Measurements from ENCODE around the gene ENOSF1. TPM values are rescaled to one million over a fixed set of nuclear protein-coding genes. Genes with fewer than 3 reads are reported as not detected.
A peak's percentile ranks its signal among the peaks of the same experiment; 100 is the strongest.
"Not testable (repeated sequence)": the region's sequence is repeated elsewhere in the genome, so short reads cannot be mapped to it uniquely, and the experiment has no call there.

ENOSF1 gene
- total RNA-seq = 17.7 and 23.3 TPM in 2 replicates
- 8.2 and 13.5 TPM in 2 replicates for polyA plus RNA-seq
- 8.2 and 17.5 TPM in 2 replicates for polyA plus RNA-seq (2012)
- 4.4 and 16.6 TPM in 2 replicates for polyA minus RNA-seq (ENCODE audit: low replicate concordance)

GRCh38 chr18:712401-713134 lies at the start of gene ENOSF1:
Gene ENOSF1, minus strand, starts transcription at chr18:712630. Its CDS starts 43 bp downstream, at chr18:712587.
- Histone ChIP-seq H3K79me2 (ENCODE audit: control insufficient read depth, insufficient read depth, low read length) (peaks cover 10% of the 10 kb centered on the region), H3K27ac (ENCODE audit: insufficient read depth, low read length) (peak within 1 kb of the TSS; percentile 90), H3K36me3 (ENCODE audit: control insufficient read depth, insufficient read depth, low read length) (peaks cover 3% of the 10 kb centered on the region), H3K4me2 (ENCODE audit: extremely low read depth, insufficient read depth, low read length) (peak within 1 kb of the TSS; percentile 97), H2AFZ (ENCODE audit: low read length) (peak within 1 kb of the TSS; percentile 68), H3K9me3 (ENCODE audit: control insufficient read depth, insufficient read depth, low read depth, low read length) (no peaks in the 10 kb centered on the region), H3K4me1 (ENCODE audit: control insufficient read depth, extremely low read depth, insufficient read depth, low read length) (no peaks in the 10 kb centered on the region), H4K20me1 (ENCODE audit: control insufficient read depth, extremely low read depth, insufficient read depth, low read length) (no peaks in the 10 kb centered on the region), H3K27me3 (ENCODE audit: control insufficient read depth, insufficient read depth, low read length) (no peaks in the 10 kb centered on the region), H3K4me3 (replicated peaks in 1 of 4; ENCODE audit: control extremely low read depth in 1 of 4, insufficient read depth in 1 of 4, low read depth in 3 of 4, low read length in 4 of 4) (peak within 1 kb of the TSS; percentile 83 to 93 (median 89)), H3K9ac (ENCODE audit: insufficient read depth, low read length) (peak within 1 kb of the TSS; percentile 91)
- DNase-seq (ENCODE audit: low read depth in 2 of 2) = peak; percentile 75 to 80
- peak; percentile 67 to 69 for TF ChIP-seq CTCF (conservative IDR thresholded peaks at IDR 0.05 in 1 of 2, IDR thresholded peaks at IDR 0.05 in 1 of 2; ENCODE audit: low read depth in 1 of 2, low read length in 2 of 2)
- TF ChIP-seq EZH2 (IDR thresholded peaks at IDR 0.05; ENCODE audit: low read length, missing control alignments) = no peak

GRCh38 chr18:759864-760263 lies 47.4 kb upstream of the ENOSF1 start:
- H3K79me2 ChIP-seq (ENCODE audit: control insufficient read depth, insufficient read depth, low read length); H2AFZ ChIP-seq (ENCODE audit: low read length); H3K4me1 ChIP-seq (ENCODE audit: control insufficient read depth, extremely low read depth, insufficient read depth, low read length); H3K27me3 ChIP-seq (ENCODE audit: control insufficient read depth, insufficient read depth, low read length); H3K36me3 ChIP-seq (ENCODE audit: control insufficient read depth, insufficient read depth, low read length); H3K9me3 ChIP-seq (ENCODE audit: control insufficient read depth, insufficient read depth, low read depth, low read length); H4K20me1 ChIP-seq (ENCODE audit: control insufficient read depth, extremely low read depth, insufficient read depth, low read length); H3K9ac ChIP-seq (ENCODE audit: insufficient read depth, low read length); H3K4me3 ChIP-seq (replicated peaks in 1 of 4; ENCODE audit: control extremely low read depth in 1 of 4, insufficient read depth in 1 of 4, low read depth in 3 of 4, low read length in 4 of 4); DNase-seq (ENCODE audit: low read depth in 2 of 2); H3K4me2 ChIP-seq (ENCODE audit: extremely low read depth, insufficient read depth, low read length); H3K27ac ChIP-seq (ENCODE audit: insufficient read depth, low read length): not testable (repeated sequence)

- TF ChIP-seq CTCF (conservative IDR thresholded peaks at IDR 0.05 in 1 of 2, IDR thresholded peaks at IDR 0.05 in 1 of 2; ENCODE audit: low read depth in 1 of 2, low read length in 2 of 2) = no peak
- no peak for TF ChIP-seq EZH2 (IDR thresholded peaks at IDR 0.05; ENCODE audit: low read length, missing control alignments)
- Histone ChIP-seq H3K4me2 (ENCODE audit: extremely low read depth, insufficient read depth, low read length) (no peak overlapping the region), H3K4me1 (ENCODE audit: control insufficient read depth, extremely low read depth, insufficient read depth, low read length) (no peaks in the 10 kb centered on the region)
Measured at GRCh38 chr18:755506-755905, 43.1 kb upstream of the ENOSF1 start.

More at GRCh38 chr18:755506-755905, 43.1 kb upstream of the ENOSF1 start:
- no peaks in the 10 kb centered on the region for H3K36me3 ChIP-seq (ENCODE audit: control insufficient read depth, insufficient read depth, low read length)
- no peak overlapping the region for H2AFZ ChIP-seq (ENCODE audit: low read length)
- no peak overlapping the region for H3K9ac ChIP-seq (ENCODE audit: insufficient read depth, low read length)
- H3K27ac ChIP-seq (ENCODE audit: insufficient read depth, low read length) = no peak overlapping the region
- H3K4me3 ChIP-seq (replicated peaks in 1 of 4; ENCODE audit: control extremely low read depth in 1 of 4, insufficient read depth in 1 of 4, low read depth in 3 of 4, low read length in 4 of 4) = no peak overlapping the region
- H3K9me3 ChIP-seq (ENCODE audit: control insufficient read depth, insufficient read depth, low read depth, low read length) = no peaks in the 10 kb centered on the region
- H4K20me1 ChIP-seq (ENCODE audit: control insufficient read depth, extremely low read depth, insufficient read depth, low read length) = no peaks in the 10 kb centered on the region
- no peak for DNase-seq (ENCODE audit: low read depth in 2 of 2)
- H3K27me3 ChIP-seq (ENCODE audit: control insufficient read depth, insufficient read depth, low read length) = no peaks in the 10 kb centered on the region
- H3K79me2 ChIP-seq (ENCODE audit: control insufficient read depth, insufficient read depth, low read length) = no peaks in the 10 kb centered on the region
